GM20000 (cell line): ENCODE measurements around the gene MRPL49.

Source experiments
- DNase-seq: peaks from one replicate; pipeline ENCODE4 v3.0.0; 2012; ENCODE audit warnings: low spot score
- CTCF ChIP-seq: IDR thresholded peaks from 2 replicates; pipeline ENCODE4 v1.5.1; 2012; ENCODE audit warnings: mild to moderate bottlenecking, control low read depth; ENCODE audit errors: extremely low read depth, missing control alignments

The MRPL49 gene

DNA sequence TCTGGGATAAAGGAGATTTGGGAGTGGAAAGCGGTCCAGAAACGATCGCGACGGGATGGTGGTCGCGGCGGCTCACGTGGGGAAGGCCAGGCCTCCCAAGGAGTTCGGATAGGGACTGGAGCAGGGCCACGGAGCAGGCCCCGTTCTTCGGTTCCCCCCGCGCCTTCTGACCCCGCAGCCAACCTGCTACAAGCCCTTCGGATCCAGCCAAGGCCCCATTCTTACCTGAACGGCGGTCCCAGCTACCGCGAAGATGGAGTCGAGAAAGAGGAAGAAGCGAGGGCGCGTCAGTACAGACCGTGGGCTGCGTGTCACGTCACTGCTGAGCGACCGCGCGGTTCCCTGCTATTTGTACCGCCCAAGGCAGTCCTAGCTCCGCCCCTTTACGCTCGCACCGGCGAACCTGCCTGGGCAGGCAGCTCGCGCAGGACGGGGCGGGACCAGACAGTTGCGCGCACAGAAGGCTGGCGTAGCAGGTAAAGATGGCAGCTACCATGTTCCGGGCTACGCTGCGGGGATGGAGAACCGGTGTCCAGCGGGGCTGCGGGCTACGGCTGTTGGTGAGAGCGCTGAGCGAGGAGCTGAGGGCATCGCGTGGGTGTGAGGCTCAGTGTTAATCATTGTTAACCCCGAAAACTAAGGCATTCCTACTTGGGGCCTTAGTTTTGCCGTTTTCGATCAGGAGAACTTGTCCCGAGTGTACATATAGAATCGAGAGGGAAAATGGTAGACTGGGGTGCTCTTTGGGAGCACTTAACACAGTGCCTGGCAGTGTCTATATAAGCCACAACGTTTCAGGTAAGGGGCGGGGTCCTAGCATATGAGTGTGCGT lies at the start of gene MRPL49, which contains the start of gene FAU:
Gene MRPL49 (plus strand): TSS at position 457 of the 832 bp plus-strand sequence. CDS start 26 bp downstream, at position 483.
Gene FAU (minus strand): TSS at position 270 of the 832 bp plus-strand sequence. CDS start 321 bp downstream, outside the sequence.
- TF ChIP-seq CTCF: no peak

GRCh38 chr11:65072631-65072966 lies 49.5 kb upstream of the MRPL49 start:
- DNase-seq: no peak
- TF ChIP-seq CTCF: no peak

More for the DNA sequence above, at the start of gene MRPL49, which contains the start of gene FAU:
- peak; percentile 94 for DNase-seq

DNA sequence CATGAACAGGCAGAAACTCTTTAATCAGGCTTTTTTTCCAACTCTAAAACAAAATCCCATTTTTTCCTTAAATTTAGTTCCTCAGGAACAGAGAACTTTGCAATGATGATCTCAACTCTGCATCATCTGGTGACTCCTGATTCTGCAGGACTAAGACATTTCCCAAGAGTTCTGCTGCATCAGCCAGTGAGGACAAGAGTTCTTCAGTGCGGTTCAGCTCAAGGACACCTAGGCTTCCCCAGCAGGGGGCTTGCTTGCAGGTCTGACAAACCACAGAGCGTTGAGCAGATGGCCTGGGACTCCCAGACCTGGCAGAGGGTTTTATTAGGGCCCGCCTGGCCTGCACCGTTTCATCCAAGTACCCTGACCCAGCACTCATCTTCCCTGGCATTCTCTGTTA lies 44.7 kb upstream of the MRPL49 start:
- DNase-seq: no peak
- no peak for TF ChIP-seq CTCF

GRCh38 chr11:65078151-65078550 lies 44.0 kb upstream of the MRPL49 start:
- peak; percentile 67 for TF ChIP-seq CTCF
- DNase-seq: peak; percentile 63

DNA sequence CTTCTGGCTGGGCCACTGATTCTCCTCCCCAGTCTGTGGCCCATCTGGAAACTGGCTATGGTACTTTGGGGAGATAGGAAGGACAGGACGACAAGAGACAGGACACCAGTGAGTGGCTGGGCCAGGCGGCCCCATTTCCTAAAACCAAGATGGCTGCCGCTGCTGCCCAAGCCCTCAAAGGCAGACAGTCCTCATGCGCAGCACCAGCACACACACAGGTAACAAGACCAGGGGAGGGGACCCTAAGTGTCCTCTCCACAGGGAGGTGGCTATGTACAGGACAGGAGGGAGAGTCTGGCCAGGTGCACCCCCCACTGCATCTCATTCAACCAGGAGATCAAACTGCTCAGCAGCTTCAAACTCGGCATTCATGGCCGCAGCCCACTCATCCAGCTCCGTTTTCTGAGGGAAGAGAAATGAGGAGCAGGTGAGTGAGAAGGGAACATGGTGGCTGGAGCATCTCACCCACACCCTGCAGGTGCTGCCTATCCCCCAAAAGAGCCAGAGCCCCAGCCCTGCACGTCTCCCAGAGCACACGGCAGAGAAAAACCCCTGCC lies 43.3 kb upstream of the MRPL49 start:
- DNase-seq: no peak
- no peak for TF ChIP-seq CTCF

- no peak for TF ChIP-seq CTCF
- no peak for DNase-seq
Measured at GRCh38 chr11:65083134-65083833, 38.8 kb upstream of the MRPL49 start.
